Peyer's patch (tissue), 4 donors: Measurements from ENCODE around the gene MRPL42. TPM values are rescaled to one million over a fixed set of nuclear protein-coding genes. Genes with fewer than 3 reads are reported as not detected.

Experiments used
- DNase-seq, 3 donors: peaks; one replicate each; pipeline ENCODE4 v3.0.0-alpha.2; 2017 to 2019
- H3K27ac ChIP-seq, 4 donors: fragments of 200-600 bp; sonication (generic); one replicate each; pipeline ENCODE4 v1.5.1; 2016 to 2019
- H3K27me3 ChIP-seq, 2 donors: fragments of 200-600 bp; sonication (generic); one replicate each; pipeline ENCODE4 v1.5.1; 2019
- H3K36me3 ChIP-seq, 3 donors: fragments of 200-600 bp; sonication (generic); one replicate each; pipeline ENCODE4 v1.5.1; 2016 to 2019
- H3K4me1 ChIP-seq, 4 donors: fragments of 200-600 bp; sonication (generic); one replicate each; pipeline ENCODE4 v1.5.1; 2016 to 2019
- H3K4me3 ChIP-seq, 4 donors: fragments of 200-600 bp; sonication (generic); 1 replicate in 3 of 4; 2 replicates in 1 of 4; pipeline ENCODE4 v1.5.1; 2016 to 2019; ENCODE audit warnings: mild to moderate bottlenecking in 1 of 4
- H3K9me3 ChIP-seq, 4 donors: fragments of 200-600 bp; sonication (generic); one replicate each; pipeline ENCODE4 v1.5.1; 2016 to 2019; ENCODE audit warnings: mild to moderate bottlenecking in 1 of 4
- POLR2A ChIP-seq, 2 donors: fragments of 450-650 bp; IDR thresholded peaks; one replicate each; pipeline ENCODE4 v1.5.1; 2017; ENCODE audit warnings: antibody characterized with exemption in 2 of 2, mild to moderate bottlenecking in 2 of 2, moderate library complexity in 2 of 2
- total RNA-seq, 4 donors: library from RNA; depleted of rRNA; stranded (reverse); fragments of >200 nt; gene quantifications; one replicate each; pipeline ENCODE4 v1.1.0, GENCODE V29; 2016
- TF ChIP-seq, protein P1 (sequence below), 6 experiments: fragments of 450-650 bp in 4 of 6; fragments of 200-600 bp in 2 of 6; sonication (generic) in 1 of 6; IDR thresholded peaks; one replicate each; pipeline ENCODE4 v1.5.1; 2017 to 2019; ENCODE audit warnings: antibody characterized with exemption in 6 of 6, mild to moderate bottlenecking in 3 of 6, moderate library complexity in 1 of 6

Gene MRPL42
- total RNA-seq, 4 donors from 2014 or later, result 19.7 to 67.7 (median 37.5) TPM

DNA sequence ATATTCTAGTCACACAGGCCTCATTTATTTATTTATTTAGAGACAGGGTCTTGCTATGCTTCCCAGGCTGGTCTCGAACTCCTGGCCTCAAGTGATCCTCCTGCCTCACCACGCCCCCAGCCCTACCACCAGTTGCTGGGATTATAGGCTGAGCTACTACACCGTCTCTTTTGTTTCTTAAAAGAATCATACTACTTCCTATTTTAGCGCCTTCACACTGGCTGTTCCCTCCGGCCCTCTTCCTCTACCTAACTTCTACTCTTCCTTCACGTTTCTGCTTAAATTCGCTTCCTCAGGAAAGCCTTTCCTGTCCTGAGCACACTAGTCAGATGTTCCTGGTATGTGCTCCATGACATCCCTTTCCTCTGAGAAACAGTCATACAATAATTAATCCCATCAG is 6.4 kb upstream of the MRPL42 start:
- no peaks in the 10 kb centered on the region for H3K4me1 ChIP-seq
- no peaks in the 10 kb centered on the region for H3K36me3 ChIP-seq
- H3K27me3 ChIP-seq, result no peaks in the 10 kb centered on the region
- no peak overlapping the region for H3K4me3 ChIP-seq
- H3K27ac ChIP-seq, result no peak overlapping the region
- DNase-seq, result no peak
- TF ChIP-seq, protein P1, sequence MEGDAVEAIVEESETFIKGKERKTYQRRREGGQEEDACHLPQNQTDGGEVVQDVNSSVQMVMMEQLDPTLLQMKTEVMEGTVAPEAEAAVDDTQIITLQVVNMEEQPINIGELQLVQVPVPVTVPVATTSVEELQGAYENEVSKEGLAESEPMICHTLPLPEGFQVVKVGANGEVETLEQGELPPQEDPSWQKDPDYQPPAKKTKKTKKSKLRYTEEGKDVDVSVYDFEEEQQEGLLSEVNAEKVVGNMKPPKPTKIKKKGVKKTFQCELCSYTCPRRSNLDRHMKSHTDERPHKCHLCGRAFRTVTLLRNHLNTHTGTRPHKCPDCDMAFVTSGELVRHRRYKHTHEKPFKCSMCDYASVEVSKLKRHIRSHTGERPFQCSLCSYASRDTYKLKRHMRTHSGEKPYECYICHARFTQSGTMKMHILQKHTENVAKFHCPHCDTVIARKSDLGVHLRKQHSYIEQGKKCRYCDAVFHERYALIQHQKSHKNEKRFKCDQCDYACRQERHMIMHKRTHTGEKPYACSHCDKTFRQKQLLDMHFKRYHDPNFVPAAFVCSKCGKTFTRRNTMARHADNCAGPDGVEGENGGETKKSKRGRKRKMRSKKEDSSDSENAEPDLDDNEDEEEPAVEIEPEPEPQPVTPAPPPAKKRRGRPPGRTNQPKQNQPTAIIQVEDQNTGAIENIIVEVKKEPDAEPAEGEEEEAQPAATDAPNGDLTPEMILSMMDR (IDR thresholded peaks at IDR 0.05), result no peak
- no peaks in the 10 kb centered on the region for H3K9me3 ChIP-seq

DNA sequence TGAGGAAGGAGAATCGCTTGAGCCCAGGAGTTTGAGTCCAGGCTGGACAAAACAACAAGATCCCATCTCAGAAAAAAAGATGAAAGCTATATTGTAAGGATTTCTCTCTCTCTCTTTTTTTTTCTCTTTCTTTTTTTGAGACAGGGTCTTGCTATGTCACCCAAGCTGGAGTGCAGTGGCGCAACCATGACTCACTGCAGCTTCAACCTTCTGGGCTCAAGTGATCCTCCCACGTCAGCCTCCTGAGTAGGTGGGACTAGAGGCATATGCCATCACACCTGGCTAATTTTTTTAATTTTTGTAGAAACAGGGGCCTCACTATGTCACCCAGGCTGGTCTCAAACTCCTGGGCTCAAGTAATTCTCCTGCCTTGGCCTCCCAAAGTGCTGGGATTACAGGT is 5.8 kb upstream of the MRPL42 start:
- Histone ChIP-seq H3K36me3 (no peaks in the 10 kb centered on the region), H3K4me1 (no peaks in the 10 kb centered on the region), H3K27ac (no peak overlapping the region), H3K27me3 (no peaks in the 10 kb centered on the region), H3K4me3 (no peak overlapping the region), H3K9me3 (no peaks in the 10 kb centered on the region)
- TF ChIP-seq POLR2A (IDR thresholded peaks at IDR 0.05), result no peak
- TF ChIP-seq, protein P1 (IDR thresholded peaks at IDR 0.05), result no peak
- DNase-seq, result no peak

DNA sequence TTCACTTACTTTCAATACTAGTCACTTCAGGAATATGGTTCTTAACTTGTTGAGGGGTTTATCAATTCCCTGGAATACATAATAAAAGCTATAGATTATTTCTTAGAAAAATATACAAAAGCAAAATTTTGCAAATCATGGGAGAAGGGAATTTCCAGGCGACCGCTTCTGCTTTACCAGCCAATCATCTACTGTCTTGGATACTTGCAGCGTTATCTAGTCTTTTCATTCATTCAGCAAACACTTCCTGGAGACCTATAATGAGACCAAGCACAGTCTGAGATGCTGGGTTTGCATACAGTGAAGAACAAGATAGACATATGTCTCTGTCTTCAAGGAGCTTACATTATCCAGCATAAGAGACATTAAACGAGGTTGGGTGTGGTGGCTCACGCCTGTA is 1.5 kb upstream of the MRPL42 start:
- TF ChIP-seq POLR2A (IDR thresholded peaks at IDR 0.05), result no peak
- TF ChIP-seq, protein P1 (IDR thresholded peaks at IDR 0.05), result no peak
- no peaks in the 10 kb centered on the region for H3K9me3 ChIP-seq
- H3K4me3 ChIP-seq, result no peak overlapping the region
- no peak overlapping the region for H3K27ac ChIP-seq
- H3K36me3 ChIP-seq, result peaks cover 0 to 3% (median 0%) of the 10 kb centered on the region in 3 donors
- H3K4me1 ChIP-seq, result peaks cover 0 to 18% (median 0%) of the 10 kb centered on the region in 4 donors
- no peak for DNase-seq
- H3K27me3 ChIP-seq, result no peaks in the 10 kb centered on the region

DNA sequence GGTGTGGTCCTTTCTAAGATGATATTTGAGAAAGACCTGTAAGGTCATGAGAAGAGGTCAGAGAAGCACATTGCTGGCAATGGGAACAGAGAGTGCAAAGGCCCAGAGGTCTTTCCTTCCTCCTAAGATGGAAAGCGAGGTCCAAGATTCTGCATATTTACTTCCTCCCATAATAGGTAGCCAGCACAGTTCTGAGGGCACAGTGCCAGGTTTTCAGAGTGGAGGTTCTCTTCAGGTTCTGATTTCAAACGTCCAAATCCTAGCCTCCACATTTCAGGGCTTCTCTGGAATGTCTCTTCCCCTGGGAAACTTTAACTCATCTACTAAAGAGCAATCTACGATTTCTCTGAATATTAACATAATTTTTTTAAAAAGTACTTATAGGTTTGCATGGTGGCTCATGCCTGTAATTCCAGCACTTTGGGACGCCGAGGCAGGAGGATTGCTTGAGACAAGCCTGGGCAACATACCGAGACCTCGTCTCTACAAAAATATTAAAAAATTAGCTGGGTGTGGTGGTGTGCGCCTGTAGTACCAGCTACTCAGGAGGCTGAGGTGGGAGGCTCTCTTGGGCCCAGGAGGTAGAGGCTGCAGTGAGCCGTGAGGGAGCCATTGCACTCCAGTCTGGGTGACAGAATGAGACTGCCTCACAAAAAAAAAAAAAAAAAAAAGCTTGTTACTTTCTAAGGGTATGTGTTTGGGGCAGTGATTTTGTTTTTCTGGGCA is 526 bp upstream of the MRPL42 start:
- no peak for DNase-seq
- H3K4me3 ChIP-seq, result peak overlapping the region; percentile 63 to 84 (median 74)
- H3K27ac ChIP-seq, result peak overlapping the region in 2 of 4 donors; percentile 92 to 95
- H3K9me3 ChIP-seq, result no peaks in the 10 kb centered on the region
- H3K36me3 ChIP-seq, result peaks cover 0 to 12% (median 0%) of the 10 kb centered on the region in 3 donors
- no peak for TF ChIP-seq POLR2A (IDR thresholded peaks at IDR 0.05)
- TF ChIP-seq, protein P1 (IDR thresholded peaks at IDR 0.05), result no peak
- H3K27me3 ChIP-seq, result no peaks in the 10 kb centered on the region
- peaks cover 0 to 18% (median 0%) of the 10 kb centered on the region in 4 donors for H3K4me1 ChIP-seq

DNA sequence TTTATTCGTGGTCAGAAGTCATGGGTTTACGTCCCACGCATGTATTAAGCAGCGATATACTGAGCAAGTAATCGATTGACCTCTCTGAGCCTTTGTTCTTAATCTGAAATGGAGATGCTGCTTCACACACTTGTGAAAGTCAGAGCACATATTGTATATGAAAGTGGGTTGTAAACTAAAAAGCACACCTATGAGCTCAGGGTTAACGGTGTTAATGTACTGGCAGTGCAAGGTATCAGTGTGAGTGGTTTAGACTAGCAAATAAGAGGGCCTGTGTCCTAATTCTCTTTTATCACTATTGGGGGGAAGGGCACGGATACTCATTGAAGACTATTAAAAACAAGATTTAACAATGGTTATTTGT is 676 bp downstream of the MRPL42 start:
- H3K4me1 ChIP-seq, result peaks cover 0 to 18% (median 0%) of the 10 kb centered on the region in 4 donors
- TF ChIP-seq, protein P1 (IDR thresholded peaks at IDR 0.05), result no peak
- no peaks in the 10 kb centered on the region for H3K27me3 ChIP-seq
- no peak for DNase-seq
- peaks cover 0 to 19% (median 0%) of the 10 kb centered on the region in 3 donors for H3K36me3 ChIP-seq
- H3K27ac ChIP-seq, result peak overlapping the region; percentile 82 to 95 (median 90)
- H3K9me3 ChIP-seq, result no peaks in the 10 kb centered on the region
- peak overlapping the region; percentile 63 to 84 (median 74) for H3K4me3 ChIP-seq
